Astrocyte of the cerebellum (primary cell): ENCODE measurements around the gene WNT8A.

ENCODE experiments used
- DNase-seq: peaks from one replicate; pipeline ENCODE4 v3.0.0-alpha.2; 2011; ENCODE audit warnings: low read depth
- H3K4me3 ChIP-seq: 2 replicates; pipeline ENCODE4 v1.5.1; 2011; ENCODE audit warnings: mild to moderate bottlenecking, low read depth, low read length, moderate library complexity
- CTCF ChIP-seq: IDR thresholded peaks from 2 replicates; pipeline ENCODE4 v1.5.1; 2012; ENCODE audit warnings: low read length, low read depth, moderate library complexity, mild to moderate bottlenecking; ENCODE audit errors: missing control alignments
- in situ Hi-C: cut with HindIII; loops from 2 replicates; pipeline ENCODE4 v1.10.0; 2017; ENCODE audit warnings: low sequenced_read_pairs

Gene WNT8A

GRCh38 chr5:138111181-138111580, 27.3 kb downstream of the WNT8A start:
- no peak for TF ChIP-seq CTCF
- no peak for DNase-seq
- in situ Hi-C loops: no loop called here
- no peak overlapping the region for H3K4me3 ChIP-seq

GRCh38 chr5:138111937-138112336, 28.1 kb downstream of the WNT8A start:
- no peak overlapping the region for H3K4me3 ChIP-seq
- DNase-seq: no peak
- in situ Hi-C loops: no loop called here
- no peak for TF ChIP-seq CTCF

GRCh38 chr5:138115254-138115653, 31.4 kb downstream of the WNT8A start:
- in situ Hi-C loops: no loop called here
- no peak for TF ChIP-seq CTCF
- no peak overlapping the region for H3K4me3 ChIP-seq
- DNase-seq: no peak

GRCh38 chr5:138128334-138128733, 44.5 kb downstream of the WNT8A start:
- no peak for TF ChIP-seq CTCF
- in situ Hi-C loops: no loop called here
- no peak for DNase-seq
- H3K4me3 ChIP-seq: no peak overlapping the region

- no peak overlapping the region for H3K4me3 ChIP-seq
- TF ChIP-seq CTCF: no peak
- DNase-seq: no peak
- in situ Hi-C loops: no loop called here
Observed at GRCh38 chr5:138129347-138129746, 45.5 kb downstream of the WNT8A start.

GRCh38 chr5:138132543-138132942, 48.7 kb downstream of the WNT8A start:
- no peak for DNase-seq
- in situ Hi-C loops: no loop called here
- TF ChIP-seq CTCF: no peak
- H3K4me3 ChIP-seq: no peak overlapping the region
